WTC11 (cell line): ENCODE measurements around the gene TMED10. TPM values are rescaled to one million over a fixed set of nuclear protein-coding genes. Genes with fewer than 3 reads are reported as not detected.

ENCODE experiments used
- ATAC-seq: fragments of 200-7000 bp; cut with Tn5 transposase; 2 replicates; pipeline ENCODE4 v1.10.0; 2021; ENCODE audit warnings: mild to moderate bottlenecking, moderate library complexity
- CTCF ChIA-PET: fragments of 300-600 bp; sonication (Branson Sonifier 250); formaldehyde crosslinking; loops from one replicate; lab custom pipeline; 2021; ENCODE audit warnings: antibody characterized with exemption; lab: Charles Lee
- POLR2A ChIA-PET: fragments of 350-600 bp; sonication (Branson Sonifier 250); formaldehyde crosslinking; loops from one replicate; lab custom pipeline; 2021; ENCODE audit warnings: antibody characterized with exemption; lab: Charles Lee
- DNase-seq: peaks from one replicate; pipeline ENCODE4 v3.0.0; 2021; ENCODE audit warnings: low spot score
- H3K27ac Mint-ChIP-seq: 2 replicates; pipeline ENCODE4 v1.8.0; 2021; ENCODE audit warnings: mixed read lengths
- H3K27me3 Mint-ChIP-seq: 2 replicates; pipeline ENCODE4 v1.8.0; 2021; ENCODE audit warnings: low read depth, mild to moderate bottlenecking, moderate library complexity, mixed read lengths
- H3K36me3 Mint-ChIP-seq: 2 replicates; pipeline ENCODE4 v1.8.0; 2021; ENCODE audit warnings: mixed read lengths
- H3K4me1 Mint-ChIP-seq: 2 replicates; pipeline ENCODE4 v1.8.0; 2022; ENCODE audit warnings: mixed read lengths
- H3K4me3 Mint-ChIP-seq: 2 replicates; pipeline ENCODE4 v1.8.0; 2021; ENCODE audit warnings: mild to moderate bottlenecking, moderate library complexity, mixed read lengths
- H3K9me3 Mint-ChIP-seq: 2 replicates; pipeline ENCODE4 v1.8.0; 2021; ENCODE audit warnings: mixed read lengths
- ATF1 ChIP-seq: sonication (generic); formaldehyde crosslinking; IDR thresholded peaks from 2 replicates; pipeline ENCODE4 v1.8.1; 2023; ENCODE audit warnings: mild to moderate bottlenecking, moderate library complexity, missing genetic modification reagents
- ATF6 ChIP-seq: sonication (generic); formaldehyde crosslinking; IDR thresholded peaks from 2 replicates; pipeline ENCODE4 v1.8.1; 2023; ENCODE audit warnings: mild to moderate bottlenecking, missing genetic modification reagents
- CREB1 ChIP-seq: sonication (generic); formaldehyde crosslinking; IDR thresholded peaks from 2 replicates; pipeline ENCODE4 v1.8.0; 2023; ENCODE audit warnings: mild to moderate bottlenecking, missing genetic modification reagents
- E2F4 ChIP-seq: sonication (generic); formaldehyde crosslinking; IDR thresholded peaks from 2 replicates; pipeline ENCODE4 v1.8.1; 2022; ENCODE audit warnings: low read depth, mild to moderate bottlenecking, moderate library complexity, missing genetic modification reagents, borderline replicate concordance
- GABPB1 ChIP-seq: sonication (generic); formaldehyde crosslinking; IDR thresholded peaks from 2 replicates; pipeline ENCODE4 v1.8.1; 2023; ENCODE audit warnings: mild to moderate bottlenecking, missing genetic modification reagents
- GRHL2 ChIP-seq: fragments of 250-450 bp; sonication (Bioruptor Pico); IDR thresholded peaks from 2 replicates; pipeline ENCODE4 v1.8.0; 2022; ENCODE audit warnings: mild to moderate bottlenecking, moderate library complexity; ENCODE audit not compliant: insufficient replicate concordance, severe bottlenecking
- HMGXB4 ChIP-seq: sonication (generic); formaldehyde crosslinking; IDR thresholded peaks from 2 replicates; pipeline ENCODE4 v1.8.1; 2023; ENCODE audit warnings: mild to moderate bottlenecking, moderate library complexity, missing genetic modification reagents
- JUN ChIP-seq: sonication (generic); formaldehyde crosslinking; IDR thresholded peaks from 2 replicates; pipeline ENCODE4 v1.8.0; 2023; ENCODE audit warnings: mild to moderate bottlenecking, missing genetic modification reagents
- NFYB ChIP-seq: sonication (generic); formaldehyde crosslinking; conservative IDR thresholded peaks from 2 replicates; pipeline ENCODE4 v1.8.0; 2022; ENCODE audit warnings: low read depth, missing genetic modification reagents
- NR1H2 ChIP-seq: sonication (generic); formaldehyde crosslinking; IDR thresholded peaks from 2 replicates; pipeline ENCODE4 v1.9.0; 2021; ENCODE audit warnings: mild to moderate bottlenecking, moderate library complexity, missing genetic modification reagents
- NR3C1 ChIP-seq: sonication (generic); formaldehyde crosslinking; conservative IDR thresholded peaks from 2 replicates; pipeline ENCODE4 v1.8.1; 2023; ENCODE audit warnings: low read depth, mild to moderate bottlenecking, missing genetic modification reagents
- TEAD4 ChIP-seq: sonication (generic); formaldehyde crosslinking; IDR thresholded peaks from 2 replicates; pipeline ENCODE4 v1.8.0; 2022; ENCODE audit warnings: mild to moderate bottlenecking, missing genetic modification reagents
- TP53 ChIP-seq: sonication (generic); formaldehyde crosslinking; IDR thresholded peaks from 2 replicates; pipeline ENCODE4 v1.8.1; 2023; ENCODE audit warnings: mild to moderate bottlenecking, missing genetic modification reagents
- ZBTB21 ChIP-seq: sonication (generic); formaldehyde crosslinking; IDR thresholded peaks from 2 replicates; pipeline ENCODE4 v1.8.1; 2023; ENCODE audit warnings: mild to moderate bottlenecking, missing genetic modification reagents, borderline replicate concordance
- ZNF317 ChIP-seq: sonication (generic); formaldehyde crosslinking; IDR thresholded peaks from 2 replicates; pipeline ENCODE4 v1.8.1; 2023; ENCODE audit warnings: low read depth, mild to moderate bottlenecking, moderate library complexity, missing genetic modification reagents, borderline replicate concordance
- ZNF532 ChIP-seq: fragments of 250-450 bp; sonication (Bioruptor Pico); IDR thresholded peaks from 2 replicates; pipeline ENCODE4 v1.9.0; 2021; ENCODE audit warnings: mild to moderate bottlenecking, borderline replicate concordance
- total RNA-seq: library from RNA; stranded (reverse); gene quantifications from 3 replicates; pipeline ENCODE4 v1.2.3, GENCODE V29; 2021
- TF ChIP-seq, protein P1 (sequence below): sonication (generic); formaldehyde crosslinking; IDR thresholded peaks from 2 replicates; pipeline ENCODE4 v1.8.1; 2023; ENCODE audit warnings: mild to moderate bottlenecking, missing genetic modification reagents, moderate library complexity
- TF ChIP-seq, protein P2 (sequence below): sonication (generic); formaldehyde crosslinking; IDR thresholded peaks from 2 replicates; pipeline ENCODE4 v1.8.0; 2023; ENCODE audit warnings: missing genetic modification reagents
- TF ChIP-seq, protein P3 (sequence below): sonication (generic); formaldehyde crosslinking; IDR thresholded peaks from 2 replicates; pipeline ENCODE4 v1.8.1; 2023; ENCODE audit warnings: mild to moderate bottlenecking, missing genetic modification reagents, moderate library complexity
- TF ChIP-seq, protein P4 (sequence below): sonication (generic); formaldehyde crosslinking; IDR thresholded peaks from 2 replicates; pipeline ENCODE4 v1.8.1; 2022; ENCODE audit warnings: low read depth, missing genetic modification reagents, borderline replicate concordance

Gene TMED10
- total RNA-seq, 1 experiment from 2014 or later, result 234 TPM

DNA sequence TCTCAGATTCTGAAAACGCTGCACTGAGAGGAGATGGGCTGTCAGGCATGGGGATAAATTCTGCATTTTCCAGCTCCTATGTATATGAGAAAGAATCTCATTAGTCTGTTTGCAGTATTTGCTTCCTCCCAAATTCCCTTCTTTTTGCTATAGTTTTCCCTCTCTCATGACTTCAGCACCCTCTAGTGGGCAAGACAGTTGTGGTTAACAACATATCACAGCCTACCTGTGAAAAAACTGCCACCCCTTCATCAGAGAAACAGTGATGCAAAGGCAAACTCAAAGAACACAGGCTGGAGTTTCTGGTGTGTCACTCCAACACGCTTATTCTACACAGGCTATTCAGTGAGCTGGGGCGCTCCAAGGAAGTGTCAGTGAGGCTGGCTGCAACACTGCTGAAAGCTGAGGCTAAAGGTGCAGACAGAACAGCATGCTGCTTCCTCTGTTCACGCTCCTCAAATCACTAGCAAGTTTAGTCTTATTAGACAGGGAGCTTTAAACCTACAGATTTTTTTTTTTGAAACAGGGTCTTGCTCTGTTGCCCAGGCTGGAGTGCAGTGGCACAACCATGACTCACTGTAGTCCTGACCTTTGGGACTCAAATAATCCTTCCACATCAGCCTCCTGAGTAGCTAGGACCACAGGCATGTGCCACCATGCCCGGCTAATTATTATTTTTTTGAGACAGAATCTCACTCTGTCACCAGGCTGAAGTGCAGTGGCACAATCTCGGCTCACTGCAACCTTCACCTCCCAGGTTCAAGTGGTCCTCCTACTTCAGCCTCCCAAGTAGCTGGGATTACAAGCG is 87.6 kb downstream of the TMED10 start:
- POLR2A ChIA-PET, result interaction anchor here (0.7 to 1.5 kb wide), 3 partner anchors 68 to 811 kb away, joined by 3 to 4 read pairs (median 3); no protein-coding TSS in a partner anchor
- CTCF ChIA-PET, result interaction anchor here (0.6 to 2.6 kb wide), 31 partner anchors 10 to 736 kb away, joined by 3 to 28 read pairs (median 3); partner anchors contain the start of genes ACYP1, PGF and ZC2HC1C
- no peaks in the 10 kb centered on the region for H3K27me3 Mint-ChIP-seq
- H3K27ac Mint-ChIP-seq, result peak overlapping the region; percentile 53; the same call in 1 of the 2 replicates
- TF ChIP-seq TEAD4 (CRISPR knock-in tag) (no peak), HMGXB4 (CRISPR knock-in tag) (no peak), ZNF317 (no peak), GABPB1 (CRISPR knock-in tag) (no peak), NR3C1 (CRISPR knock-in tag) (no peak), NR1H2 (CRISPR knock-in tag) (no peak), GRHL2 (CRISPR knock-in tag) (no peak)
- TF ChIP-seq, protein P1, sequence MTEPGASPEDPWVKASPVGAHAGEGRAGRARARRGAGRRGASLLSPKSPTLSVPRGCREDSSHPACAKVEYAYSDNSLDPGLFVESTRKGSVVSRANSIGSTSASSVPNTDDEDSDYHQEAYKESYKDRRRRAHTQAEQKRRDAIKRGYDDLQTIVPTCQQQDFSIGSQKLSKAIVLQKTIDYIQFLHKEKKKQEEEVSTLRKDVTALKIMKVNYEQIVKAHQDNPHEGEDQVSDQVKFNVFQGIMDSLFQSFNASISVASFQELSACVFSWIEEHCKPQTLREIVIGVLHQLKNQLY, result no peak
- TF ChIP-seq, protein P2, sequence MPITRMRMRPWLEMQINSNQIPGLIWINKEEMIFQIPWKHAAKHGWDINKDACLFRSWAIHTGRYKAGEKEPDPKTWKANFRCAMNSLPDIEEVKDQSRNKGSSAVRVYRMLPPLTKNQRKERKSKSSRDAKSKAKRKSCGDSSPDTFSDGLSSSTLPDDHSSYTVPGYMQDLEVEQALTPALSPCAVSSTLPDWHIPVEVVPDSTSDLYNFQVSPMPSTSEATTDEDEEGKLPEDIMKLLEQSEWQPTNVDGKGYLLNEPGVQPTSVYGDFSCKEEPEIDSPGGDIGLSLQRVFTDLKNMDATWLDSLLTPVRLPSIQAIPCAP, result no peak
- TF ChIP-seq, protein P3, sequence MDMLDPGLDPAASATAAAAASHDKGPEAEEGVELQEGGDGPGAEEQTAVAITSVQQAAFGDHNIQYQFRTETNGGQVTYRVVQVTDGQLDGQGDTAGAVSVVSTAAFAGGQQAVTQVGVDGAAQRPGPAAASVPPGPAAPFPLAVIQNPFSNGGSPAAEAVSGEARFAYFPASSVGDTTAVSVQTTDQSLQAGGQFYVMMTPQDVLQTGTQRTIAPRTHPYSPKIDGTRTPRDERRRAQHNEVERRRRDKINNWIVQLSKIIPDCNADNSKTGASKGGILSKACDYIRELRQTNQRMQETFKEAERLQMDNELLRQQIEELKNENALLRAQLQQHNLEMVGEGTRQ (CRISPR knock-in tag), result no peak
- peaks cover 6% of the 10 kb centered on the region for H3K4me1 Mint-ChIP-seq
- H3K4me3 Mint-ChIP-seq, result no peak overlapping the region
- peaks cover 49% of the 10 kb centered on the region for H3K36me3 Mint-ChIP-seq
- ATAC-seq (peak; percentile 82), DNase-seq (peak; percentile 36)
- H3K9me3 Mint-ChIP-seq, result no peaks in the 10 kb centered on the region

DNA sequence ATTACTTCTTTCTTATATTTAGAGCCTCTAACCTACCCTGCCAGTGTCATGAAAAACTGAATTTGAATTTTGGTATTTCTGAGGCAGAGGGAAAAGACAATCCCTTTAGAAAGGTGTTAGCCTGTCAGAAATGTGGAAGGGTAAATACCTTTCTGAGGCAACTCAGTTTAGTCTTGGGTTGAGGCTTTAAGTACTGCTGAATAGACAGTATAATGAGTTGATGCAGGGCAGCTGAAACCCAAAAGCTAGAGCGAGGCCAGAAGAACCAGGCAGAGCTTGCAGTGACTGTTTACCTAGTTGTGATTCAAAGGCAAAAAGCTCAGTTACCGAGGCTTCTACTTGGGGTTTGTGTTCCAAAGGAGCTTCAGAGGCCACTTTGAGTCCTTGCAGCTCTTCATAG is 88.3 kb downstream of the TMED10 start:
- no peak overlapping the region for H3K4me3 Mint-ChIP-seq
- DNase-seq, result no peak
- POLR2A ChIA-PET, result interaction anchor here (0.7 to 1.5 kb wide), 3 partner anchors 68 to 810 kb away, joined by 3 to 4 read pairs (median 3); no protein-coding TSS in a partner anchor
- CTCF ChIA-PET, result interaction anchor here (0.6 to 2.6 kb wide), 27 partner anchors 9 to 227 kb away, joined by 3 to 28 read pairs (median 4); partner anchors contain the start of genes ACYP1, PGF and ZC2HC1C
- H3K27ac Mint-ChIP-seq, result no peak overlapping the region
- ATAC-seq, result no peak
- peaks cover 46% of the 10 kb centered on the region for H3K36me3 Mint-ChIP-seq
- H3K9me3 Mint-ChIP-seq, result no peaks in the 10 kb centered on the region
- no peaks in the 10 kb centered on the region for H3K27me3 Mint-ChIP-seq
- H3K4me1 Mint-ChIP-seq, result peaks cover 6% of the 10 kb centered on the region
- TF ChIP-seq ZBTB21 (CRISPR knock-in tag) (no peak), ATF1 (CRISPR knock-in tag) (no peak), ZNF532 (no peak), ATF6 (no peak), E2F4 (CRISPR knock-in tag) (no peak), JUN (CRISPR knock-in tag) (no peak), TP53 (no peak), NR1H2 (CRISPR knock-in tag) (no peak), NFYB (CRISPR knock-in tag) (no peak), CREB1 (CRISPR knock-in tag) (no peak)
- TF ChIP-seq, protein P4, sequence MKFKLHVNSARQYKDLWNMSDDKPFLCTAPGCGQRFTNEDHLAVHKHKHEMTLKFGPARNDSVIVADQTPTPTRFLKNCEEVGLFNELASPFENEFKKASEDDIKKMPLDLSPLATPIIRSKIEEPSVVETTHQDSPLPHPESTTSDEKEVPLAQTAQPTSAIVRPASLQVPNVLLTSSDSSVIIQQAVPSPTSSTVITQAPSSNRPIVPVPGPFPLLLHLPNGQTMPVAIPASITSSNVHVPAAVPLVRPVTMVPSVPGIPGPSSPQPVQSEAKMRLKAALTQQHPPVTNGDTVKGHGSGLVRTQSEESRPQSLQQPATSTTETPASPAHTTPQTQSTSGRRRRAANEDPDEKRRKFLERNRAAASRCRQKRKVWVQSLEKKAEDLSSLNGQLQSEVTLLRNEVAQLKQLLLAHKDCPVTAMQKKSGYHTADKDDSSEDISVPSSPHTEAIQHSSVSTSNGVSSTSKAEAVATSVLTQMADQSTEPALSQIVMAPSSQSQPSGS (CRISPR knock-in tag), result no peak
